Dermis microvascular lymphatic vessel endothelial cell (primary cell): ENCODE data around the gene LYPD3. TPM values are rescaled to one million over a fixed set of nuclear protein-coding genes. Genes with fewer than 3 reads are reported as not detected.
"Not testable (repeated sequence)": the region's sequence is repeated elsewhere in the genome, so short reads cannot be mapped to it uniquely, and the experiment has no call there.

Experiments
- DNase-seq, 2 donors: peaks; one replicate each; pipeline versions ENCODE4 v3.0.0 to v3.0.0-alpha.2; 2010; ENCODE audit warnings: low read depth in 2 of 2
- total RNA-seq: library from RNA; depleted of rRNA; stranded (reverse); fragments of >200 nt; gene quantifications from 2 replicates; pipeline ENCODE4 v1.2.1, GENCODE V29; 2014

The LYPD3 gene
- total RNA-seq, 1 donor from 2014 or later = 0.26 TPM

GRCh38 chr19:43462785-43463380 is 2.5 kb downstream of the LYPD3 start:
- DNase-seq = no peak

- no peak for DNase-seq
These were observed 3.0 kb downstream of the LYPD3 start for GRCh38 chr19:43462383-43462782.

- no peak for DNase-seq
These were observed 4.1 kb downstream of the LYPD3 start for GRCh38 chr19:43461303-43461702.

- DNase-seq = no peak
These were observed 4.9 kb downstream of the LYPD3 start for GRCh38 chr19:43460362-43461016.

- DNase-seq = no peak
These were observed 7.6 kb downstream of the LYPD3 start for GRCh38 chr19:43457809-43458208.

- DNase-seq = no peak
These were observed 9.9 kb downstream of the LYPD3 start for GRCh38 chr19:43455321-43456113.

- DNase-seq = no peak
These were observed 11.4 kb downstream of the LYPD3 start for GRCh38 chr19:43454031-43454430.

GRCh38 chr19:43452582-43452981 is 12.8 kb downstream of the LYPD3 start:
- no peak for DNase-seq

GRCh38 chr19:43450545-43450997 is 14.8 kb downstream of the LYPD3 start:
- DNase-seq = no peak

- no peak for DNase-seq
These were observed 17.8 kb downstream of the LYPD3 start for GRCh38 chr19:43447655-43448054.

GRCh38 chr19:43446746-43447489 is 18.5 kb downstream of the LYPD3 start:
- DNase-seq = peak; percentile 60 to 71

GRCh38 chr19:43445426-43445825 is 20.0 kb downstream of the LYPD3 start:
- no peak for DNase-seq

GRCh38 chr19:43444531-43445287 is 20.7 kb downstream of the LYPD3 start:
- no peak for DNase-seq

GRCh38 chr19:43444091-43444490 is 21.3 kb downstream of the LYPD3 start:
- DNase-seq = not testable (repeated sequence)

GRCh38 chr19:43441716-43442115 is 23.7 kb downstream of the LYPD3 start:
- no peak for DNase-seq

GRCh38 chr19:43439709-43440063 is 25.7 kb downstream of the LYPD3 start:
- no peak for DNase-seq

GRCh38 chr19:43439032-43439708 is 26.2 kb downstream of the LYPD3 start:
- peak in 1 of 2 donors; percentile 33 for DNase-seq

GRCh38 chr19:43438291-43439031 is 26.9 kb downstream of the LYPD3 start:
- no peak for DNase-seq

GRCh38 chr19:43437712-43438111 is 27.7 kb downstream of the LYPD3 start:
- DNase-seq = no peak

- not testable (repeated sequence) for DNase-seq
These were observed 28.1 kb downstream of the LYPD3 start for GRCh38 chr19:43437284-43437683.
